HepG2 (cell line): ENCODE measurements around the gene LAMB4. TPM values are rescaled to one million over a fixed set of nuclear protein-coding genes. Genes with fewer than 3 reads are reported as not detected.

Experiments used
- ARID5B ChIP-seq: IDR thresholded peaks from 2 replicates; pipeline ENCODE4 v1.4.0; 2020; ENCODE audit warnings: mild to moderate bottlenecking, missing genetic modification reagents
- CHCHD3 ChIP-seq: sonication (generic); formaldehyde crosslinking; IDR thresholded peaks from 2 replicates; pipeline ENCODE4 v1.8.0; 2022; ENCODE audit warnings: mild to moderate bottlenecking, missing genetic modification reagents, moderate library complexity
- CREB3 ChIP-seq: sonication (generic); formaldehyde crosslinking; IDR thresholded peaks from 2 replicates; pipeline ENCODE4 v1.5.0; 2020; ENCODE audit warnings: missing genetic modification reagents
- ELK4 ChIP-seq: sonication (generic); formaldehyde crosslinking; IDR thresholded peaks from 2 replicates; pipeline ENCODE4 v1.9.0; 2021; ENCODE audit warnings: missing genetic modification reagents, borderline replicate concordance
- HINFP ChIP-seq: sonication (generic); formaldehyde crosslinking; IDR thresholded peaks from 2 replicates; pipeline ENCODE4 v1.4.0; 2020; ENCODE audit warnings: low read depth, mild to moderate bottlenecking, missing genetic modification reagents
- HNRNPUL1 ChIP-seq: fragments of 200-400 bp; formaldehyde crosslinking; IDR thresholded peaks from 2 replicates; pipeline ENCODE4 v1.6.1; 2017; ENCODE audit warnings: low read depth, mild to moderate bottlenecking, low read length, moderate library complexity
- HOXD1 ChIP-seq: sonication (generic); formaldehyde crosslinking; IDR thresholded peaks from 2 replicates; pipeline ENCODE4 v1.5.0; 2020; ENCODE audit warnings: missing genetic modification reagents
- MZF1 ChIP-seq: sonication (generic); formaldehyde crosslinking; IDR thresholded peaks from 2 replicates; pipeline ENCODE4 v1.8.1; 2023; ENCODE audit warnings: mild to moderate bottlenecking, missing genetic modification reagents, borderline replicate concordance
- REL ChIP-seq: sonication (generic); formaldehyde crosslinking; conservative IDR thresholded peaks from 2 replicates; pipeline ENCODE4 v1.8.0; 2022; ENCODE audit warnings: mild to moderate bottlenecking, missing genetic modification reagents, moderate library complexity
- SOX6 ChIP-seq, 2 experiments: fragments of 450-650 bp in 1 of 2; sonication (generic) in 1 of 2; formaldehyde crosslinking in 1 of 2; IDR thresholded peaks; 2 replicates each; pipeline versions ENCODE4 v1.4.0 to v1.6.1; 2017 to 2020; ENCODE audit warnings: antibody characterized with exemption in 1 of 2, mild to moderate bottlenecking in 1 of 2, missing genetic modification reagents in 1 of 2
- ZNF335 ChIP-seq: sonication (generic); formaldehyde crosslinking; IDR thresholded peaks from 2 replicates; pipeline ENCODE4 v1.4.0; 2020; ENCODE audit warnings: missing genetic modification reagents
- ZNF510 ChIP-seq: sonication (generic); formaldehyde crosslinking; IDR thresholded peaks from 2 replicates; pipeline ENCODE4 v1.4.0; 2020; ENCODE audit warnings: low read depth, mild to moderate bottlenecking, missing genetic modification reagents
- ZNF691 ChIP-seq: sonication (generic); formaldehyde crosslinking; IDR thresholded peaks from 2 replicates; pipeline ENCODE4 v1.4.0; 2020; ENCODE audit warnings: missing genetic modification reagents, low read depth, mild to moderate bottlenecking, borderline replicate concordance
- polyA plus RNA-seq, 8 experiments: library from polyadenylated mRNA; depleted of rRNA in 3 of 8; stranded (reverse) in 7 of 8; unstranded in 1 of 8; fragments of >200 nt; fragmentation: Illumina TruSeq in 4 of 8; extraction: Trizol in 4 of 8; gene quantifications; 2 replicates each; pipeline versions ENCODE4 v1.2.1 to v1.2.3, GENCODE V29; 2011 to 2016; ENCODE audit warnings: low read depth in 4 of 8, missing spikeins in 1 of 8, mixed read lengths in 1 of 8; ENCODE audit not compliant: insufficient read depth in 1 of 8
- total RNA-seq, 5 experiments: library from RNA; depleted of rRNA; stranded (reverse); fragments of >200 nt; fragmentation: Illumina TruSeq; extraction: Trizol; gene quantifications; 2 replicates each; pipeline ENCODE4 v1.2.3, GENCODE V29; 2016; ENCODE audit warnings: low read depth in 1 of 5
- TF ChIP-seq, protein P1 (sequence below): sonication (generic); formaldehyde crosslinking; conservative IDR thresholded peaks from 2 replicates; pipeline ENCODE4 v1.4.0; 2020; ENCODE audit warnings: mild to moderate bottlenecking, missing genetic modification reagents, moderate library complexity

LAMB4 gene
- total and polyA plus RNA-seq, 2 of the 13 experiments (the other 11 are each of a cell fraction or from before 2014, with no cell fraction given) = 0.05 TPM; not detected in 1

DNA sequence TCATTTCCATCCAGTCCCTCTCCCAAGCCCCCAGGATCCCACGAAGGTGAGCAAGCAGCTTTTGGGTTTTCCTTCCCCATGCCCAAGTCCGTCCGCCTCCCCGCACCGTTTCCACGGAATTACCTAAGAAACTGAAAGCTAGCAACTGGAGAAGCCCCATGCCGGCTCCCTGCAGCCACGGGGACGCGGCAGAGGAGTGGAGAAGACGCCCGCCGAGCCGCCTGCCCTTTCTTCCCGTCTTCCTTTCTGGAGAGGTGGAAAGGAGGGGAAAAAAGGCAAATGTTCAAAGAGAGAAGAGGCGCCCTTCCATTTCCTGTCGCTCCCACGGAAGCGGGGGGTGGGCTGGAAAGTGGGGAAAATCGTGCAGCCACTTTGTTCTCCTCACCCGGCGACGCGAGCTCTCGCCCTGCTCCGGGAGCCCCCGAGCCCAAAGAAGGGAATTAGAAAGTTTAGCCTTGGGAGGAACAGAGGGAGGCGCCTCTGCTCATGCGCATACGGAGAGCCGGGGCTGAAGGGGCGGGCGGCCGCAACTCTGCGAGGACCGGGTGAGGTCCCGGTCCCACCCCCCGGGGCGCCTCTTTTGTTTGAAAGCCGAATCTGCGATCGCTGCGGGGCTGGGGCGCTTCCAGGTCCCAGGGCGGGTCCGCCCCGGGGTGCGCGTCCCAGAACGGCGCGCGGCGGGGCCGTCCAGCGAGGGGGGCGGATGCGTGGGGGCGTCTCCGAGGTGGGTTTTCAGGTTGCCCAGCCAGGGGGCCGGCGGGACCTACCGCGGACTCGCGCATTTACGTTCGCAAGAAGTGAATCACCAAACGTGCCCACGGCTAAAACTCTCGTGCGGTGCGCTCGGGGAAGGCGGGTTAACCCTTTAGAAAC lies 127.2 kb downstream of the LAMB4 start, which contains the start of gene LAMB1 (continued):
- TF ChIP-seq REL = no peak
- TF ChIP-seq HNRNPUL1 = 0 out of 2 replicates have a peak, but pooled peaks have one; percentile 18
- peak; percentile 75; the same call in 1 of the 2 replicates for TF ChIP-seq CREB3
- TF ChIP-seq ZNF510 (CRISPR knock-in tag) = 0 out of 2 replicates have a peak, but pooled peaks have one; percentile 11
- TF ChIP-seq ARID5B (CRISPR knock-in tag) = peak; percentile 15; the same call in 1 of the 2 replicates
- no peak for TF ChIP-seq HOXD1 (CRISPR knock-in tag)
- TF ChIP-seq, protein P1, sequence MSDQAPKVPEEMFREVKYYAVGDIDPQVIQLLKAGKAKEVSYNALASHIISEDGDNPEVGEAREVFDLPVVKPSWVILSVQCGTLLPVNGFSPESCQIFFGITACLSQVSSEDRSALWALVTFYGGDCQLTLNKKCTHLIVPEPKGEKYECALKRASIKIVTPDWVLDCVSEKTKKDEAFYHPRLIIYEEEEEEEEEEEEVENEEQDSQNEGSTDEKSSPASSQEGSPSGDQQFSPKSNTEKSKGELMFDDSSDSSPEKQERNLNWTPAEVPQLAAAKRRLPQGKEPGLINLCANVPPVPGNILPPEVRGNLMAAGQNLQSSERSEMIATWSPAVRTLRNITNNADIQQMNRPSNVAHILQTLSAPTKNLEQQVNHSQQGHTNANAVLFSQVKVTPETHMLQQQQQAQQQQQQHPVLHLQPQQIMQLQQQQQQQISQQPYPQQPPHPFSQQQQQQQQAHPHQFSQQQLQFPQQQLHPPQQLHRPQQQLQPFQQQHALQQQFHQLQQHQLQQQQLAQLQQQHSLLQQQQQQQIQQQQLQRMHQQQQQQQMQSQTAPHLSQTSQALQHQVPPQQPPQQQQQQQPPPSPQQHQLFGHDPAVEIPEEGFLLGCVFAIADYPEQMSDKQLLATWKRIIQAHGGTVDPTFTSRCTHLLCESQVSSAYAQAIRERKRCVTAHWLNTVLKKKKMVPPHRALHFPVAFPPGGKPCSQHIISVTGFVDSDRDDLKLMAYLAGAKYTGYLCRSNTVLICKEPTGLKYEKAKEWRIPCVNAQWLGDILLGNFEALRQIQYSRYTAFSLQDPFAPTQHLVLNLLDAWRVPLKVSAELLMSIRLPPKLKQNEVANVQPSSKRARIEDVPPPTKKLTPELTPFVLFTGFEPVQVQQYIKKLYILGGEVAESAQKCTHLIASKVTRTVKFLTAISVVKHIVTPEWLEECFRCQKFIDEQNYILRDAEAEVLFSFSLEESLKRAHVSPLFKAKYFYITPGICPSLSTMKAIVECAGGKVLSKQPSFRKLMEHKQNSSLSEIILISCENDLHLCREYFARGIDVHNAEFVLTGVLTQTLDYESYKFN (CRISPR knock-in tag) = peak; percentile 34; the same call in 1 of the 2 replicates
- 0 out of 2 replicates have a peak, but pooled peaks have one; percentile 21 for TF ChIP-seq HINFP (CRISPR knock-in tag)
- TF ChIP-seq ELK4 (CRISPR knock-in tag) = no peak
- TF ChIP-seq ZNF691 (CRISPR knock-in tag) = 0 out of 2 replicates have a peak, but pooled peaks have one; percentile 12
- peak; percentile 47; the same call in 1 of the 2 replicates for TF ChIP-seq ZNF335 (CRISPR knock-in tag)
- 0 out of 2 replicates have a peak, but pooled peaks have one; percentile 51 for TF ChIP-seq CHCHD3
- no peak for TF ChIP-seq SOX6 (IDR thresholded peaks at IDR 0.05)
- TF ChIP-seq SOX6 (CRISPR knock-in tag; IDR thresholded peaks at IDR 0.05) = peak; percentile 29; the same call in 1 of the 2 replicates
- TF ChIP-seq MZF1 (CRISPR knock-in tag) = no peak
